Stomach (tissue), 9 donors: ENCODE measurements around the gene STRBP. TPM values are rescaled to one million over a fixed set of nuclear protein-coding genes. Genes with fewer than 3 reads are reported as not detected.

Source experiments
- DNase-seq, 2 donors: peaks; one replicate each; pipeline versions ENCODE4 v3.0.0 to v3.0.0-alpha.2; 2013 to 2019
- H3K27ac ChIP-seq, 5 donors: fragments of 200-600 bp in 4 of 5; sonication (generic) in 4 of 5; one replicate each; pipeline ENCODE4 v1.5.1; 2013 to 2019; ENCODE audit warnings: mild to moderate bottlenecking in 1 of 5, moderate library complexity in 1 of 5
- H3K27me3 ChIP-seq, 3 donors: fragments of 200-600 bp; sonication (generic); one replicate each; pipeline ENCODE4 v1.5.1; 2017 to 2019; ENCODE audit warnings: mixed run types in 1 of 3
- H3K36me3 ChIP-seq, 4 donors: fragments of 200-600 bp; sonication (generic); 1 replicate in 3 of 4; 2 replicates in 1 of 4; pipeline ENCODE4 v1.5.1; 2016 to 2019
- H3K4me1 ChIP-seq, 4 donors: fragments of 200-600 bp; sonication (generic); one replicate each; pipeline ENCODE4 v1.5.1; 2016 to 2019
- H3K4me3 ChIP-seq, 4 donors: fragments of 200-600 bp; sonication (generic) in 3 of 4; one replicate each; pipeline ENCODE4 v1.5.1; 2016 to 2019; ENCODE audit warnings: mild to moderate bottlenecking in 1 of 4
- H3K9me3 ChIP-seq, 4 donors: fragments of 200-600 bp; sonication (generic); one replicate each; pipeline ENCODE4 v1.5.1; 2016 to 2019
- EP300 ChIP-seq: sonication (generic); formaldehyde crosslinking; IDR thresholded peaks from one replicate; pipeline ENCODE4 v1.6.1; 2017; ENCODE audit warnings: antibody characterized with exemption
- POLR2A ChIP-seq, 4 donors: fragments of 450-650 bp; IDR thresholded peaks; one replicate each; pipeline ENCODE4 v1.6.1; 2016; ENCODE audit warnings: antibody characterized with exemption in 4 of 4, control low read depth in 2 of 4, mild to moderate bottlenecking in 1 of 4, moderate library complexity in 1 of 4
- POLR2AphosphoS5 ChIP-seq, 3 donors: sonication (generic); formaldehyde crosslinking; IDR thresholded peaks; one replicate each; pipeline ENCODE4 v1.6.1; 2016; ENCODE audit warnings: antibody characterized with exemption in 3 of 3
- WGBS, 5 donors: extraction: QIAGEN DNeasy Blood & Tissue Kit in 3 of 5; methylation state at CpG; one replicate each; pipeline versions ENCODE4 v1.1.5 to v1.1.7; 2013 to 2018; 5-methylcytosine and 5-hydroxymethylcytosine counted together
- intact Hi-C: fragments of 100-400 bp; cut with DNase I; formaldehyde crosslinking; loops from one replicate; pipeline ENCODE4 v1.15.1; 2023; ENCODE audit warnings: low total_unique reads
- polyA plus RNA-seq, 3 donors: library from polyadenylated mRNA; stranded (reverse); fragments of 200-250 nt; gene quantifications; one replicate each; pipeline ENCODE4 v1.2.3, GENCODE V29; 2013
- total RNA-seq, 5 donors: library from RNA; depleted of rRNA; stranded (reverse); fragments of >200 nt; gene quantifications; one replicate each; pipeline versions ENCODE4 v1.1.0 to v1.2.3, GENCODE V29; 2014 to 2016
- TF ChIP-seq, protein P1 (sequence below), 7 experiments: fragments of 450-650 bp in 4 of 7; fragments of 200-600 bp in 3 of 7; sonication (generic) in 3 of 7; IDR thresholded peaks; one replicate each; pipeline ENCODE4 v1.5.1; 2016 to 2019; ENCODE audit warnings: antibody characterized with exemption in 7 of 7, control low read depth in 2 of 7, mild to moderate bottlenecking in 1 of 7
- donor health status: healthy with polysubstance abuse.
- donor health status: Bipolar disorder and iron deficiency.
- donor health status: healthy.

The STRBP gene
- total and polyA plus RNA-seq, 8 donors, result 5.5 to 21.0 (median 10.2) TPM

DNA sequence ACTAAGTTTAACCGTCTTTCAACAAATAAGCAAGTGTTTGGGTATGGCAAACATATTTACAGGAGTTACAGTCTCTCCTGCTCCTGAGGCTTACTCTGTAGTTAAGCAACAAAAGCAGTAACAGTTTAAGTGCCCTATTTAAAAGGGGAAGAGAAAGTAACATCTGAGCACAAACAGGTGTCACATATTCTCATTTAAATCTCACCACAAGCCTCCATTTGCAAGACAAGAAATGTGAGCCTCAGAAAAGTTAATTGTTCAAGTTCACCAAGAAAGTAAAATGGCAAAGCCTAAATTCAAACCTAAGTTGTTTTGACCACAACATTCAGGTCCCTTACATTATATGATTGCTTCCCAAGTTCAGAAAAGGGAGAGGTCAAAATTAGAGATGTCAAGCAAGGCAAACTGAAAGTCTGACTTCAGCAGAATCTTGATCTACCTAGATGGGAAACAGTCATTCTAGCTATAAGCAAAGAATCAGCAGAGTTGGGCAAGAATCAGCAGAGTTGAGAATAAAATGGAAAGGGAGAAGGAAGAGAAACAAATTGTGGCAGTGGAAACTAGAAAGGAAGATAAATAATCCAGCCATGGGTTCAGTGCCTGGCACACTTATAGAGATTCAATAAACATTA is 93.4 kb downstream of the STRBP start:
- Histone ChIP-seq H3K36me3 (peaks cover 0 to 3% (median 0%) of the 10 kb centered on the region in 4 donors), H3K27ac (no peak overlapping the region), H3K27me3 (no peaks in the 10 kb centered on the region), H3K9me3 (no peaks in the 10 kb centered on the region), H3K4me3 (no peak overlapping the region), H3K4me1 (peaks cover 0 to 10% (median 3%) of the 10 kb centered on the region in 4 donors)
- intact Hi-C loops, result no loop called here
- WGBS, 5 donors, result 69 to 86% (median 75%) methylated on average over 1 of the region's 1 CpG
- TF ChIP-seq POLR2AphosphoS5 (IDR thresholded peaks at IDR 0.05), result no peak
- TF ChIP-seq, protein P1, sequence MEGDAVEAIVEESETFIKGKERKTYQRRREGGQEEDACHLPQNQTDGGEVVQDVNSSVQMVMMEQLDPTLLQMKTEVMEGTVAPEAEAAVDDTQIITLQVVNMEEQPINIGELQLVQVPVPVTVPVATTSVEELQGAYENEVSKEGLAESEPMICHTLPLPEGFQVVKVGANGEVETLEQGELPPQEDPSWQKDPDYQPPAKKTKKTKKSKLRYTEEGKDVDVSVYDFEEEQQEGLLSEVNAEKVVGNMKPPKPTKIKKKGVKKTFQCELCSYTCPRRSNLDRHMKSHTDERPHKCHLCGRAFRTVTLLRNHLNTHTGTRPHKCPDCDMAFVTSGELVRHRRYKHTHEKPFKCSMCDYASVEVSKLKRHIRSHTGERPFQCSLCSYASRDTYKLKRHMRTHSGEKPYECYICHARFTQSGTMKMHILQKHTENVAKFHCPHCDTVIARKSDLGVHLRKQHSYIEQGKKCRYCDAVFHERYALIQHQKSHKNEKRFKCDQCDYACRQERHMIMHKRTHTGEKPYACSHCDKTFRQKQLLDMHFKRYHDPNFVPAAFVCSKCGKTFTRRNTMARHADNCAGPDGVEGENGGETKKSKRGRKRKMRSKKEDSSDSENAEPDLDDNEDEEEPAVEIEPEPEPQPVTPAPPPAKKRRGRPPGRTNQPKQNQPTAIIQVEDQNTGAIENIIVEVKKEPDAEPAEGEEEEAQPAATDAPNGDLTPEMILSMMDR (IDR thresholded peaks at IDR 0.05), result no peak
- TF ChIP-seq POLR2A (IDR thresholded peaks at IDR 0.05), result no peak
- no peak for TF ChIP-seq EP300
- peak in 1 of 2 donors; percentile 8 for DNase-seq

DNA sequence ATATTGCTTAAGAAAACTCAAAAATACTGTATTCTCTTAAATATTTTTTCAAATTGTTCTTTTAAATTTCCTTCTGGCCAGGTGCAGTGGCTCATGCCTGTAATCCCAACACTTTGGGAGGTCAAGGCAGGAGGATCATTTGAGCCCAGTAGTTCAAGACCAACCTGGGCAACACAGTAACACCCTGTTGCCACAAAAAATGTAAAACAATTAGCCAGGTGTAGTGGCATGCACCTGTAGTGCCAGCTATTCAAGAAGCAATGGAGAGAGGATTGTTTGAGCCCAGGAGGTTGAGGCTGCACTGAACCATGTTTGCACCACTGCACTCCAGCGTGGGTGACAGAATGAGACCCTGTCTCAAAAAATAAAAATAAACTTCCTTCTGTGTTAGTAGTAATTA is 94.3 kb downstream of the STRBP start:
- no peak overlapping the region for H3K27ac ChIP-seq
- no peak for DNase-seq
- H3K36me3 ChIP-seq, result peaks cover 0 to 3% (median 0%) of the 10 kb centered on the region in 4 donors
- H3K4me1 ChIP-seq, result peaks cover 0 to 10% (median 3%) of the 10 kb centered on the region in 4 donors
- H3K9me3 ChIP-seq, result no peaks in the 10 kb centered on the region
- H3K27me3 ChIP-seq, result no peaks in the 10 kb centered on the region
- WGBS, 5 donors, result 85 to 100% (median 96%) methylated on average over 1 of the region's 1 CpG
- TF ChIP-seq EP300 (no peak), POLR2AphosphoS5 (IDR thresholded peaks at IDR 0.05) (no peak), POLR2A (IDR thresholded peaks at IDR 0.05) (no peak)
- TF ChIP-seq, protein P1 (IDR thresholded peaks at IDR 0.05), result no peak
- intact Hi-C loops, result no loop called here
- H3K4me3 ChIP-seq, result no peak overlapping the region

DNA sequence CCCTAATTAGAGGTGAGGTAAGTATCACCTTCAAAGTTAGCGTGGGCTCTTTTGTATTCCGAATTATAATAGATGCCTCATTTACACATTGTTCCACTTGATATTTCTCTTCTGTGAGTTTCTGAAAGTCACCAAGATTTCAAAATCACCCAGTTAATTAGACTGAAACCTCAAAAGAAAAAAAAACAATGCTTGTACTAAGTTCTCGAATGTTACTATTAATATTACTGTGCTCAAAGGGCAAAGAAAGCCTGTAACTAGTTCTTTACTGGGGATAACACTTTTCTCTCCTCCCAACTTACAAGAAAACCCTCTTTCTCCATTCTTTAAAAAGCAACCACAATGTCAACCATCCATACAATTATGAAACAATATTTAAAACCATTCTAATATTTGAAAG is 98.5 kb downstream of the STRBP start:
- peaks cover 0 to 3% (median 0%) of the 10 kb centered on the region in 4 donors for H3K36me3 ChIP-seq
- no peak overlapping the region for H3K27ac ChIP-seq
- H3K9me3 ChIP-seq, result no peaks in the 10 kb centered on the region
- H3K4me3 ChIP-seq, result no peak overlapping the region
- H3K4me1 ChIP-seq, result no peaks in the 10 kb centered on the region
- TF ChIP-seq, protein P1 (IDR thresholded peaks at IDR 0.05), result no peak
- no peak for TF ChIP-seq POLR2A (IDR thresholded peaks at IDR 0.05)
- TF ChIP-seq EP300, result no peak
- no peak for TF ChIP-seq POLR2AphosphoS5 (IDR thresholded peaks at IDR 0.05)
- no peaks in the 10 kb centered on the region for H3K27me3 ChIP-seq
- intact Hi-C loops, result no loop called here
- 83 to 95% (median 89%) methylated on average over 3 of the region's 3 CpGs for WGBS, 5 donors
- DNase-seq, result no peak

DNA sequence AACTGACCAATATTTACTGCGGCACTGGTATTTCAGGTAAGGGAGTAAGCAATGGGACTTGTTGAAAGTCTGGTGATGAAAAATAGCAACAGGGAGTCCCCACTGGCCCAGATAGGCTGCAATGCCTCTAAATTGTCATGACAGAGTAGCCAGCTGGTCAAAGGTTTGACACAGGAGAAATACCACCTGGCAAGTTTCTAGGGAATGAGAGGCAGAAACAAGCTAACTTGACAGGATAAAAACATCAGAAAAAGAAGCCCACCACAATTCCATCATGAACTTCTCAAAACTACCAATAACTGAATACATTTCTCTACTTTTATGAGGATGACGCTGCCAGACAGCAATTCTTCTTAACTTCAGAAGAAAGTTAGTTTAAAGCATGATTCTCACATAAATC is 99.8 kb downstream of the STRBP start:
- intact Hi-C loops, result no loop called here
- H3K27ac ChIP-seq, result no peak overlapping the region
- WGBS, 5 donors, result 88 to 93% (median 91%) methylated on average over 2 of the region's 2 CpGs
- H3K4me3 ChIP-seq, result no peak overlapping the region
- no peaks in the 10 kb centered on the region for H3K4me1 ChIP-seq
- peak in 1 of 2 donors; percentile 2 for DNase-seq
- no peaks in the 10 kb centered on the region for H3K27me3 ChIP-seq
- H3K9me3 ChIP-seq, result no peaks in the 10 kb centered on the region
- H3K36me3 ChIP-seq, result peaks cover 0 to 3% (median 0%) of the 10 kb centered on the region in 4 donors
- TF ChIP-seq, protein P1 (IDR thresholded peaks at IDR 0.05), result no peak
- no peak for TF ChIP-seq EP300
- TF ChIP-seq POLR2AphosphoS5 (IDR thresholded peaks at IDR 0.05), result no peak
- TF ChIP-seq POLR2A (IDR thresholded peaks at IDR 0.05), result no peak
